HCT116 (cell line): ENCODE results near the gene MPPED1. TPM values are rescaled to one million over a fixed set of nuclear protein-coding genes. Genes with fewer than 3 reads are reported as not detected.

Source experiments
- ATAC-seq: fragments of 200-7000 bp; cut with Tn5 transposase; 2 replicates; pipeline ENCODE4 v1.9.1; 2020; ENCODE audit warnings: mild to moderate bottlenecking, moderate library complexity
- BruUV-seq: library from RNA; stranded (reverse); fragments of 400-500 nt; replicated peaks from 2 replicates; lab custom pipeline; 2021; lab: Mats Ljungman, UMichigan
- CTCF ChIA-PET: fragments of 300-600 bp; sonication (Branson Sonifier 250); formaldehyde crosslinking; loops from one replicate; lab custom pipeline; 2021; ENCODE audit warnings: antibody characterized with exemption; lab: Charles Lee
- POLR2A ChIA-PET: fragments of 300-600, 350-600 bp; sonication (Branson Sonifier 250); formaldehyde crosslinking; loops from one replicate; lab custom pipeline; 2021; ENCODE audit warnings: antibody characterized with exemption; lab: Charles Lee
- RAD21 ChIA-PET, 2 experiments: fragments of 300-600 bp; sonication (Branson Sonifier 250); formaldehyde crosslinking; loops; one replicate each; lab custom pipeline; 2023; ENCODE audit warnings: low total read pairs in 2 of 2; ENCODE audit not compliant: uncharacterized antibody in 2 of 2, unreplicated experiment in 2 of 2, low non-redundant PET in 1 of 2; lab: Charles Lee
- DNase-seq: peaks from one replicate; pipeline ENCODE4 v3.0.0-alpha.2; 2010; ENCODE audit warnings: low read depth, low spot score
- H2AFZ ChIP-seq: fragments of 200-600 bp; shearing (Covaris generic), sonication (generic); 2 replicates; pipeline ENCODE4 v1.6.1; 2017; ENCODE audit warnings: low read depth, mixed run types, mixed read lengths, antibody characterized with exemption, low read length; ENCODE audit not compliant: poor library complexity, severe bottlenecking
- H3K27ac ChIP-seq: 2 replicates; pipeline ENCODE4 v1.5.1; 2012; ENCODE audit warnings: low read depth, low read length
- H3K27me3 ChIP-seq: fragments of 200-600 bp; sonication (generic); 2 replicates; pipeline ENCODE4 v1.6.1; 2016; ENCODE audit warnings: mixed run types, low read length, mixed read lengths; ENCODE audit not compliant: insufficient read depth
- H3K36me3 ChIP-seq, 2 experiments: fragments of 200-500 bp in 1 of 2; fragments of 200-600 bp in 1 of 2; sonication (Bioruptor generic) in 1 of 2; sonication (generic) in 1 of 2; 2 replicates each; pipeline versions ENCODE4 v1.5.1 to v1.6.1; 2014 to 2016; ENCODE audit warnings: low read length in 2 of 2, inconsistent platforms in 1 of 2, mixed read lengths in 1 of 2, mixed run types in 1 of 2; ENCODE audit not compliant: insufficient read depth in 2 of 2, control insufficient read depth in 1 of 2
- H3K4me1 ChIP-seq, 2 experiments: fragments of 200-600 bp in 1 of 2; sonication (generic) in 1 of 2; 2 replicates each; pipeline versions ENCODE4 v1.5.1 to v1.6.1; 2012 to 2017; ENCODE audit warnings: low read length in 2 of 2, inconsistent platforms in 1 of 2, mild to moderate bottlenecking in 1 of 2, mixed read lengths in 1 of 2, mixed run types in 1 of 2, moderate library complexity in 1 of 2; ENCODE audit not compliant: insufficient read depth in 2 of 2, control insufficient read depth in 1 of 2
- H3K4me2 ChIP-seq: fragments of 200-600 bp; sonication (generic); 2 replicates; pipeline ENCODE4 v1.6.1; 2017; ENCODE audit warnings: mixed run types, low read length, mixed read lengths
- H3K4me3 ChIP-seq, 2 experiments: fragments of 200-600 bp in 1 of 2; sonication (generic) in 1 of 2; replicated peaks in 1 of 2; 2 replicates each; pipeline ENCODE4 v1.5.1; 2011 to 2016; ENCODE audit warnings: low read length in 2 of 2, control low read depth in 1 of 2, low read depth in 1 of 2, mild to moderate bottlenecking in 1 of 2, mixed read lengths in 1 of 2, mixed run types in 1 of 2
- H3K79me2 ChIP-seq: fragments of 200-600 bp; sonication (generic); 2 replicates; pipeline ENCODE4 v1.6.1; 2017; ENCODE audit warnings: mild to moderate bottlenecking, mixed run types, low read length, moderate library complexity, mixed read lengths; ENCODE audit not compliant: insufficient read depth
- H3K9ac ChIP-seq: fragments of 200-600 bp; sonication (generic); 2 replicates; pipeline ENCODE4 v1.6.1; 2016; ENCODE audit warnings: low read length, mixed read lengths
- H3K9me2 ChIP-seq: fragments of 200-600 bp; sonication (generic), shearing (Covaris generic); 2 replicates; pipeline ENCODE4 v1.6.1; 2017; ENCODE audit warnings: mixed run types, mild to moderate bottlenecking, moderate library complexity; ENCODE audit not compliant: insufficient read depth
- H3K9me3 ChIP-seq, 2 experiments: fragments of 200-500 bp in 1 of 2; fragments of 200-600 bp in 1 of 2; sonication (Bioruptor generic) in 1 of 2; sonication (generic) in 1 of 2; 2 replicates each; pipeline ENCODE4 v1.6.1; 2014 to 2017; ENCODE audit warnings: low read length in 2 of 2, mixed read lengths in 2 of 2, inconsistent platforms in 1 of 2, low read depth in 1 of 2, mild to moderate bottlenecking in 1 of 2, mixed run types in 1 of 2, moderate library complexity in 1 of 2; ENCODE audit not compliant: control insufficient read depth in 1 of 2, insufficient read depth in 1 of 2
- H4K20me1 ChIP-seq: fragments of 200-600 bp; sonication (generic), shearing (Covaris generic); 2 replicates; pipeline ENCODE4 v1.6.1; 2017; ENCODE audit warnings: mixed run types, mild to moderate bottlenecking, moderate library complexity; ENCODE audit not compliant: insufficient read depth
- CTCF ChIP-seq, 3 experiments: fragments of 200-600 bp in 1 of 3; sonication (generic) in 1 of 3; IDR thresholded peaks in 2 of 3; conservative IDR thresholded peaks in 1 of 3; 2 replicates each; pipeline ENCODE4 v1.5.1; 2012 to 2017; ENCODE audit warnings: low read depth in 2 of 3, low read length in 2 of 3, antibody characterized with exemption in 1 of 3, borderline replicate concordance in 1 of 3, control low read depth in 1 of 3, mild to moderate bottlenecking in 1 of 3, mixed read lengths in 1 of 3, mixed run types in 1 of 3, moderate library complexity in 1 of 3; ENCODE audit not compliant: insufficient read depth in 1 of 3
- EZH2 ChIP-seq: fragments of 200-600 bp; sonication (generic); IDR thresholded peaks from 2 replicates; pipeline ENCODE4 v1.6.1; 2017; ENCODE audit warnings: antibody characterized with exemption, mixed run types
- EZH2phosphoT487 ChIP-seq: fragments of 200-600 bp; IDR thresholded peaks from 2 replicates; pipeline ENCODE4 v1.6.1; 2018; ENCODE audit warnings: antibody characterized with exemption, borderline replicate concordance
- FOSL1 ChIP-seq: IDR thresholded peaks from 2 replicates; pipeline ENCODE4 v1.6.1; 2012; ENCODE audit warnings: low read depth
- JUND ChIP-seq: IDR thresholded peaks from 2 replicates; pipeline ENCODE4 v1.6.1; 2012
- RAD21 ChIP-seq: IDR thresholded peaks from 2 replicates; pipeline ENCODE4 v1.6.1; 2012; ENCODE audit warnings: low read depth, mild to moderate bottlenecking
- TCF7L2 ChIP-seq: IDR thresholded peaks from 2 replicates; pipeline ENCODE4 v1.7.0; 2011; ENCODE audit warnings: borderline replicate concordance, inconsistent platforms; ENCODE audit not compliant: insufficient read depth, insufficient read length; ENCODE audit errors: extremely low read depth
- ZNF274 ChIP-seq: fragments of 200-500 bp; sonication (Bioruptor generic); IDR thresholded peaks from 2 replicates; pipeline ENCODE4 v1.6.1; 2014; ENCODE audit warnings: mild to moderate bottlenecking, low read depth, low read length, inconsistent platforms
- intact Hi-C: fragments of 100-400 bp; cut with micrococcal nuclease; formaldehyde crosslinking; loops from 2 replicates; pipeline ENCODE4 v1.10.0; 2022
- total RNA-seq: library from RNA; stranded (reverse); gene quantifications from one replicate; pipeline ENCODE4 v1.2.1, GENCODE V29; 2021; ENCODE audit not compliant: unreplicated experiment
- TF ChIP-seq, protein P1 (sequence below): IDR thresholded peaks from 2 replicates; pipeline ENCODE4 v1.6.1; 2012

The MPPED1 gene
- total RNA-seq, 1 experiment from 2014 or later: not detected

GRCh38 chr22:43390166-43390565 is 21.6 kb upstream of the MPPED1 start:
- RAD21 ChIA-PET: no interaction called here
- no peak for DNase-seq
- H3K27ac ChIP-seq: no peak overlapping the region
- POLR2A ChIA-PET: no interaction called here
- no peaks in the 10 kb centered on the region for H3K36me3 ChIP-seq
- H3K4me3 ChIP-seq: no peak overlapping the region
- H3K4me1 ChIP-seq: peaks cover 0 to 3% of the 10 kb centered on the region in 2 experiments; a peak in 1 of 4 replicates
- no TSS peak for BruUV-seq
- H3K9me2 ChIP-seq: no peaks in the 10 kb centered on the region
- no peak overlapping the region for H3K9ac ChIP-seq
- no peaks in the 10 kb centered on the region for H3K27me3 ChIP-seq
- no peak overlapping the region for H3K4me2 ChIP-seq
- no peaks in the 10 kb centered on the region for H4K20me1 ChIP-seq
- CTCF ChIA-PET: no interaction called here
- no peak for ATAC-seq
- H2AFZ ChIP-seq: no peak overlapping the region
- H3K9me3 ChIP-seq: no peaks in the 10 kb centered on the region
- no peaks in the 10 kb centered on the region for H3K79me2 ChIP-seq
- intact Hi-C loops: no loop called here
- TF ChIP-seq FOSL1 (no peak), TCF7L2 (no peak), CTCF (IDR thresholded peaks at IDR 0.05 in 2 of 3, conservative IDR thresholded peaks at IDR 0.05 in 1 of 3; ENCODE audit: borderline replicate concordance in 1 of 3, insufficient read depth in 1 of 3, low read depth in 2 of 3, low read length in 2 of 3) (no peak), RAD21 (no peak), EZH2 (no peak)
- TF ChIP-seq, protein P1, sequence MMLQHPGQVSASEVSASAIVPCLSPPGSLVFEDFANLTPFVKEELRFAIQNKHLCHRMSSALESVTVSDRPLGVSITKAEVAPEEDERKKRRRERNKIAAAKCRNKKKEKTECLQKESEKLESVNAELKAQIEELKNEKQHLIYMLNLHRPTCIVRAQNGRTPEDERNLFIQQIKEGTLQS: no peak

DNA sequence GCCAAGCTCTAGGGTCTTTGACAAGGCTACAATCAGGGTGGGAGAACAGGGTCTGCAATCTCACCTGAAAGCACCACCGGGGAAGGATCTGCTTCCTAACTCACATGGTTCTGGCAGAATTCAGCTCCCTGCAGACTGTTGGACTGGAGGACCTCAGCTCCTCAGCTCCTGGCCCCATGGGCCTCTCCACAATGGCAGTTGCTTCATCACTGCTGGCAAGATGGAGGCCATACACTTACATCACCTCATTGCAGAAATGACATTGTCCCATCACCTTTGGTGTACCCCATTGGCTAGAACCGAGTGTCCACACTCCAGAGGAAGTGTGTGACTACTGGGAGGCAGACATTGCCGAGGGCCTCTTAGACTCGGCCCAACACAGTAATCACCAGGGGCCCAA is 20.9 kb upstream of the MPPED1 start:
- DNase-seq: no peak
- H3K27me3 ChIP-seq: no peaks in the 10 kb centered on the region
- no peak overlapping the region for H3K9ac ChIP-seq
- no peak overlapping the region for H3K4me3 ChIP-seq
- H2AFZ ChIP-seq: no peak overlapping the region
- no peaks in the 10 kb centered on the region for H3K9me3 ChIP-seq
- intact Hi-C loops: no loop called here
- H3K79me2 ChIP-seq: no peaks in the 10 kb centered on the region
- ATAC-seq: no peak
- no TSS peak for BruUV-seq
- RAD21 ChIA-PET: no interaction called here
- H3K4me1 ChIP-seq: peaks cover 0 to 3% of the 10 kb centered on the region in 2 experiments; a peak in 1 of 4 replicates
- CTCF ChIA-PET: interaction anchor here (0.6 kb wide), 1 partner anchor 40 kb away, joined by 3 read pairs; no protein-coding TSS in a partner anchor
- no peak overlapping the region for H3K27ac ChIP-seq
- POLR2A ChIA-PET: no interaction called here
- H3K36me3 ChIP-seq: no peaks in the 10 kb centered on the region
- no peaks in the 10 kb centered on the region for H4K20me1 ChIP-seq
- TF ChIP-seq ZNF274 (no peak), JUND (no peak), EZH2phosphoT487 (no peak)
- H3K9me2 ChIP-seq: no peaks in the 10 kb centered on the region
- no peak overlapping the region for H3K4me2 ChIP-seq
